ENCODE results near the gene PSAPL1.

PSAPL1 gene

GRCh38 chr4:7381890-7382633 is 52.7 kb downstream of the PSAPL1 start:
- no peak for TF ChIP-seq CTCF (conservative IDR thresholded peaks at IDR 0.05; ENCODE audit: low read depth, low read length)
- DNase-seq (ENCODE audit: low read depth), result no peak

GRCh38 chr4:7381221-7381889 is 53.4 kb downstream of the PSAPL1 start:
- no peak for TF ChIP-seq CTCF (conservative IDR thresholded peaks at IDR 0.05; ENCODE audit: low read depth, low read length)
- DNase-seq (ENCODE audit: low read depth), result no peak
- no peak overlapping the region for H3K4me3 ChIP-seq (ENCODE audit: low read length)

More at GRCh38 chr4:7381890-7382633, 52.7 kb downstream of the PSAPL1 start:
- H3K4me3 ChIP-seq (ENCODE audit: low read length), result no peak overlapping the region
